ENCODE measurements around the gene CCDC183.

GRCh38 chr9:136748666-136749611 lies 47.2 kb upstream of the CCDC183 start:
- TF ChIP-seq POLR2A (IDR thresholded peaks at IDR 0.05; ENCODE audit: low read depth, low read length) (no peak), POLR2AphosphoS5 (IDR thresholded peaks at IDR 0.05; ENCODE audit: low read depth, low read length) (no peak), TAF1 (IDR thresholded peaks at IDR 0.05; ENCODE audit: borderline replicate concordance, low read depth, low read length) (no peak)

Data from GM12892 (cell line).